Parathyroid adenoma (tissue), 2 donors: ENCODE measurements around the gene PTPRS.

Experiments used
- H2AFZ ChIP-seq: fragments of 300-600 bp; sonication (generic); one replicate; pipeline ENCODE4 v1.7.0; 2017; ENCODE audit warnings: antibody characterized with exemption, mild to moderate bottlenecking
- H3K27ac ChIP-seq: fragments of 300-600 bp; sonication (generic); one replicate; pipeline ENCODE4 v1.7.0; 2017
- H3K27me3 ChIP-seq: fragments of 300-600 bp; sonication (generic); one replicate; pipeline ENCODE4 v1.7.0; 2017; ENCODE audit warnings: low read length; ENCODE audit not compliant: control insufficient read depth, insufficient read depth
- H3K36me3 ChIP-seq: fragments of 300-600 bp; sonication (generic); one replicate; pipeline ENCODE4 v1.7.0; 2017; ENCODE audit warnings: low read length; ENCODE audit not compliant: control insufficient read depth, insufficient read depth
- H3K4me1 ChIP-seq: fragments of 300-600 bp; sonication (generic); one replicate; pipeline ENCODE4 v1.7.0; 2017; ENCODE audit warnings: control low read depth
- H3K4me2 ChIP-seq: fragments of 300-600 bp; sonication (generic); one replicate; pipeline ENCODE4 v1.7.0; 2017; ENCODE audit warnings: low read length
- H3K4me3 ChIP-seq: fragments of 300-600 bp; sonication (generic); one replicate; pipeline ENCODE4 v1.7.0; 2017; ENCODE audit warnings: low read depth, low read length
- H3K79me2 ChIP-seq: fragments of 300-600 bp; sonication (generic); one replicate; pipeline ENCODE4 v1.7.0; 2017; ENCODE audit warnings: control low read depth
- H3K9ac ChIP-seq: fragments of 300-600 bp; sonication (generic); one replicate; pipeline ENCODE4 v1.7.0; 2017; ENCODE audit warnings: mild to moderate bottlenecking
- H3K9me3 ChIP-seq: fragments of 300-600 bp; sonication (generic); one replicate; pipeline ENCODE4 v1.7.0; 2017; ENCODE audit warnings: low read length; ENCODE audit not compliant: control insufficient read depth
- CTCF ChIP-seq: fragments of 300-600 bp; sonication (generic); IDR thresholded peaks from one replicate; pipeline ENCODE4 v1.7.0; 2017; ENCODE audit warnings: antibody characterized with exemption, mild to moderate bottlenecking
- donor health status: primary hyperparathyroidism.

PTPRS gene

DNA sequence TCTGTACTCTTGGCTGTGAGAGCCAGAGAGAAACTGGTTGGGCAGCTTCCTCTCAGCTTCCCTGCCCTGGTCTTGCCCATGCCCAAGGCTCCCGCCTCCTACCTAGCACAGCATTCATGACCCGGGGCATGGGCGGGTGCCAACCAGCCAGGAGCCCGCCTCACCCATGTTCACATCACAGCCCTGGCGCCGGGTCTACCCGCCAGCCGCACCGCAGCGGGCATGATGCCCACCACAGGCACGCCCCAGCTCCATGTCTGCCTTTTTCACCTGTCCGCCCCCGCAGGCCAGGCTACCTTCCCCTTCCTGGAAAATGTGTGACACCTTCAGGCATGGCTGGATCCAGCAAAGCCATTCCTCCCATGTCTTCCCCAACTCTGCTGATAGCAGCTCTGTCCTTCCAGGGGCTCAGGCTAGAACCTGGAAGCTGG is 42.1 kb downstream of the PTPRS start:
- H3K9ac ChIP-seq, result no peak overlapping the region
- no peak for TF ChIP-seq CTCF
- no peaks in the 10 kb centered on the region for H3K9me3 ChIP-seq
- H3K27me3 ChIP-seq, result no peaks in the 10 kb centered on the region
- no peaks in the 10 kb centered on the region for H3K4me1 ChIP-seq
- H3K79me2 ChIP-seq, result no peaks in the 10 kb centered on the region
- no peak overlapping the region for H2AFZ ChIP-seq
- no peak overlapping the region for H3K4me2 ChIP-seq
- H3K36me3 ChIP-seq, result no peaks in the 10 kb centered on the region
- H3K4me3 ChIP-seq, result no peak overlapping the region
- H3K27ac ChIP-seq, result no peak overlapping the region

DNA sequence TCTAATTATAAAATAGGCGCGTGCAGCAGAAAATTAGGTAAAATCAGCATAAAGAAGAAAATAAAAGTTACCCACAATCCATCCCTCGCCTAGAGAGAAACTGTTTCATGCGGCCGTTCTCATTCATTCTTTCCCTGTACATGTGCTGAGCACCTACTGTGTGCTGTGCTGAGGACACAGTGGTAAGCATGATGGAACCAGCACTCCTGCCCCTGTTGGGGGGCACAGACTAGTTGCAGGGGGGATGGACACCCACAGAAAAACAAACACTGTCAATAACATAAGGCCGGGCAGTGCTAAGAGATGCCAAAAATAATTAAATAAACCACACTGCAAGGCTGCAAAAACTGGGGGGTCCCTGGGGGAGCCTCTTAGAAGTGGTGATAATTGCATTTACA is 43.3 kb downstream of the PTPRS start:
- H3K9me3 ChIP-seq, result no peaks in the 10 kb centered on the region
- no peaks in the 10 kb centered on the region for H3K36me3 ChIP-seq
- H3K79me2 ChIP-seq, result no peaks in the 10 kb centered on the region
- no peak overlapping the region for H3K4me2 ChIP-seq
- H3K9ac ChIP-seq, result no peak overlapping the region
- no peaks in the 10 kb centered on the region for H3K27me3 ChIP-seq
- no peak for TF ChIP-seq CTCF
- no peak overlapping the region for H3K27ac ChIP-seq
- peaks cover 1% of the 10 kb centered on the region for H3K4me1 ChIP-seq
- no peak overlapping the region for H2AFZ ChIP-seq
- H3K4me3 ChIP-seq, result no peak overlapping the region

DNA sequence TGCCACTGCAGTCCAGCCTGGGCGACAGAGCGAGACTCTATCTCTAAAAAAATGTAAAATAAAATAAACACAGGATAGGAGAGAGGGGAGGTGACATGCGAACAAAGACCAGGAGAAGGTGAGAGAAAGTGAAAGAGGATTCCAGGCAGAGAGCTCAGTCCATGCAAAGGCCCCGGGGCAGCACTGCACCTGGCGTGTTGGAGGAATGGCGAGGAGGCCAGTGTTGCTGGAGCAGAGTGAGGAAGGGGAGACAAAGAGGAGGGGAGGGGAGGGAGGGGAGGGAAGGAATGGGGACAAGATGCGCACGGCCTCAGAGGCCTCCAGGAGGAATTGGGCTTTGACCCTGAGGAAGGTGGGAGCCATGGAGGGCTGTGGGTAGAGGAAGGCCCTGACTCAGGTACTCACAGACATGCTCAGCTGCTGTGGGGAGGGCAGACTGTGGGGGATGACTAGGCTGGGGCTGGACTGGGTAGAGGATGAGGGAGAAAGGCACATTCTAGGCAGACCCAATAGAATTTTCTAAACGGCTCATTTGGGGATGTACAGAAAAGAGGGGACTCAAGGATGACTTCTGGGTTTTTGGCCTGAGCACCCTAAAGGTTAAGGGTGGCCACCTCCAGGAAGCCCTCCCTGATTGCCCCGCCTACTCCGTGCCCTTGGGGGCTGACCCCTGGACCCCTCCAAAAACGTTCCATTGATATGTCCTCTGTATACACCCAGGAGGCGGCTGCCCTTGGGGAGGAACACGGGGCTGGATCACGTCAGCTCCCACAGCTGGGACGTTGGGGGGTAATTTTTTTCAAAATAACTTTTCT is 43.9 kb downstream of the PTPRS start:
- H3K4me1 ChIP-seq, result peaks cover 5% of the 10 kb centered on the region
- H3K4me3 ChIP-seq, result no peak overlapping the region
- no peak overlapping the region for H3K27ac ChIP-seq
- no peaks in the 10 kb centered on the region for H3K36me3 ChIP-seq
- peaks cover 3% of the 10 kb centered on the region for H3K79me2 ChIP-seq
- no peak overlapping the region for H3K4me2 ChIP-seq
- H2AFZ ChIP-seq, result no peak overlapping the region
- no peak overlapping the region for H3K9ac ChIP-seq
- H3K27me3 ChIP-seq, result no peaks in the 10 kb centered on the region
- no peak for TF ChIP-seq CTCF
- no peaks in the 10 kb centered on the region for H3K9me3 ChIP-seq

- Histone ChIP-seq H3K4me1 (peaks cover 5% of the 10 kb centered on the region), H2AFZ (no peak overlapping the region), H3K4me2 (no peak overlapping the region), H3K79me2 (peaks cover 3% of the 10 kb centered on the region), H3K4me3 (no peak overlapping the region), H3K27ac (no peak overlapping the region), H3K9me3 (no peaks in the 10 kb centered on the region), H3K36me3 (no peaks in the 10 kb centered on the region), H3K27me3 (no peaks in the 10 kb centered on the region), H3K9ac (no peak overlapping the region)
- TF ChIP-seq CTCF, result no peak
Observed at GRCh38 chr19:5296021-5296420, 44.6 kb downstream of the PTPRS start.
